ENCODE measurements around the gene PIGC.

Gene PIGC

DNA sequence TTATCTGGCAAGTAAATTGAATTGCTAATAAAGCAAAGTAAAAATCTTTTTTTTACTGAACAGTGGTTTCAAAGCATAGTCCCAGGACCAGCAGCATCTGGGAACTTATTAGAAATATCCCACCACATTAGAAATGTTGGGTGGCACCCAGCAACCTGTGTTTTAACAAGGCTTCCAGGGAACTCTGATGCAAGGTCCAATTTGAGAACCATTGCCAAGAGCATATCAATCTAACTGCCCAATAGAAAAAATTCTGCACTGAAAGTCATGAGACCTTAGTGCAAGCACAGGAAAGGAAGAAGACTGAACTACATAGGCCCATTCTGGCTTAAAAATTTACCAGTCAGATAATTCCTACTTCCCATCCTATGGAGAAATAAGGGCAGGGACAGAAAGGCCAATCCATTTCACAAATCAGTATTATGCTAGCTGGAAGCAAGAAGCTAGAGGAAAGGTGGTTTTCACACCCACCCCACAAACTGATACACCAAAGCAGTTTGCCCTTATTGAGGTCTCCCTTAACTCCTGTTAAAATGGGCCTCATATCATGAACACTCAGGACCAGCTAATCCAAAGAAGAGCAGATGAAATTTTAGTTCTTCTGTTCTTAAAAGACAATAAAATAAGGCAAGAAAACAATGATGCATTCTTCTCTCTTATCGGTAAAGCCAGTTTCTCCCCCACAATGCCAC is 40.8 kb downstream of the PIGC start:
- TF ChIP-seq LEF1 (IDR thresholded peaks at IDR 0.05; ENCODE audit: borderline replicate concordance) (no peak), L3MBTL2 (conservative IDR thresholded peaks at IDR 0.05) (no peak), CTBP1 (IDR thresholded peaks at IDR 0.05; ENCODE audit: borderline replicate concordance) (no peak), FOXK2 (IDR thresholded peaks at IDR 0.05) (no peak), ELF4 (IDR thresholded peaks at IDR 0.05) (no peak), SP1 (IDR thresholded peaks at IDR 0.05) (no peak), NFRKB (IDR thresholded peaks at IDR 0.05) (no peak), TARDBP (IDR thresholded peaks at IDR 0.05) (no peak), FOXA1 (IDR thresholded peaks at IDR 0.05) (no peak), HDGF (IDR thresholded peaks at IDR 0.05; ENCODE audit: borderline replicate concordance) (no peak), SUZ12 (IDR thresholded peaks at IDR 0.05) (no peak), FOXM1 (IDR thresholded peaks at IDR 0.05; ENCODE audit: borderline replicate concordance) (no peak), ZNF384 (IDR thresholded peaks at IDR 0.05) (no peak), BHLHE40 (IDR thresholded peaks at IDR 0.05; ENCODE audit: borderline replicate concordance) (no peak), ARNT (IDR thresholded peaks at IDR 0.05) (no peak)
- TF ChIP-seq, protein P1, sequence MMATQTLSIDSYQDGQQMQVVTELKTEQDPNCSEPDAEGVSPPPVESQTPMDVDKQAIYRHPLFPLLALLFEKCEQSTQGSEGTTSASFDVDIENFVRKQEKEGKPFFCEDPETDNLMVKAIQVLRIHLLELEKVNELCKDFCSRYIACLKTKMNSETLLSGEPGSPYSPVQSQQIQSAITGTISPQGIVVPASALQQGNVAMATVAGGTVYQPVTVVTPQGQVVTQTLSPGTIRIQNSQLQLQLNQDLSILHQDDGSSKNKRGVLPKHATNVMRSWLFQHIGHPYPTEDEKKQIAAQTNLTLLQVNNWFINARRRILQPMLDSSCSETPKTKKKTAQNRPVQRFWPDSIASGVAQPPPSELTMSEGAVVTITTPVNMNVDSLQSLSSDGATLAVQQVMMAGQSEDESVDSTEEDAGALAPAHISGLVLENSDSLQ (IDR thresholded peaks at IDR 0.05) = no peak
- DNase-seq (ENCODE audit: extremely low spot score) = no peak
- POLR2A ChIA-PET = no interaction called here
- CTCF ChIA-PET = interaction anchor here (0.6 kb wide), 1 partner anchor 24 kb away, joined by 4 read pairs; no protein-coding TSS in a partner anchor

DNA sequence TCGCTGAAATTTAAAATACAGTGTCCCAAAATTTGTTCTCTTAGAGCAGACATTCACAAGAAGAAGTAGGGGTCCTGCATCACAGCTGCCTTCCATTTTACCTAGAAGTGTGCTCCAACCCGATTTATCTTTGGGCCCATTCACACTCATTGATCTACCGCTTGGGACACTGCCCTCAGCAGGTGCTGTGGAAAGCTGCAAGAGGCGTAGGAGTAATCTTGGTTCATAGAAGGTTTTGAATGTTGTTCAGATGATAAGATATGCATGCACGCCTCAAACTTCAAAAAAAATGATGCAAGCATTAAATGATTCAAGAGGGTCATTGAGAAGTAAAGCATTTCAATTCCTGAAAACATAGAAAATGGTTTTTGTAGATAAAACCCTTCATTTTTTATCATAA is 42.0 kb downstream of the PIGC start:
- peak; percentile 11 for DNase-seq (ENCODE audit: extremely low spot score)
- ChIA-PET CTCF (no interaction called here), POLR2A (no interaction called here)
- TF ChIP-seq ARNT (IDR thresholded peaks at IDR 0.05) (no peak), FOXM1 (IDR thresholded peaks at IDR 0.05; ENCODE audit: borderline replicate concordance) (no peak), HDGF (IDR thresholded peaks at IDR 0.05; ENCODE audit: borderline replicate concordance) (no peak), ELF4 (IDR thresholded peaks at IDR 0.05) (no peak), CTBP1 (IDR thresholded peaks at IDR 0.05; ENCODE audit: borderline replicate concordance) (no peak), BHLHE40 (IDR thresholded peaks at IDR 0.05; ENCODE audit: borderline replicate concordance) (no peak), FOXK2 (IDR thresholded peaks at IDR 0.05) (no peak), LEF1 (IDR thresholded peaks at IDR 0.05; ENCODE audit: borderline replicate concordance) (no peak), TARDBP (IDR thresholded peaks at IDR 0.05) (no peak)
- TF ChIP-seq, protein P1 (IDR thresholded peaks at IDR 0.05) = no peak

DNA sequence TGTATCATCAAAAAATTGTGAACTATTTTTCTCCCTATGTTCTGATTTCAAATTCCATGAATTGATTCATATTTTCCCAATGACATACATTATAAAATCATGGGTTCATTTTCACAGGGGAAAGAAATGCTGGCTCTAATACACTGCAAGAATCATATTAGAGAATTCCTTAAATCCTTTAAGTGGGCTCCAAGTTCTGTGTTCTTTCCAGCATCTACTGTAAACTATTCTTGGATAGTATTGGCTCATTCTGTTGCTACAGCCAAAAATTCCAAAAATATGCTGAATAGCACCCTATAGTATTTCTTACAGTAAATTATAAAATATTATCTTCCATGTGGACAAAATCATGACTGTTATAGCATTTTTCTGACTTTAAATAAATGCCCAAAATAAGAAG is 42.4 kb downstream of the PIGC start:
- POLR2A ChIA-PET = no interaction called here
- no peak for TF ChIP-seq FOXA1 (IDR thresholded peaks at IDR 0.05)
- TF ChIP-seq FOXK2 (IDR thresholded peaks at IDR 0.05) = no peak
- TF ChIP-seq ELF4 (IDR thresholded peaks at IDR 0.05) = no peak
- no peak for TF ChIP-seq NFRKB (IDR thresholded peaks at IDR 0.05)
- TF ChIP-seq, protein P1 (IDR thresholded peaks at IDR 0.05) = no peak
- TF ChIP-seq SP1 (IDR thresholded peaks at IDR 0.05) = no peak
- TF ChIP-seq ZNF384 (IDR thresholded peaks at IDR 0.05) = no peak
- TF ChIP-seq TARDBP (IDR thresholded peaks at IDR 0.05) = no peak
- no peak for TF ChIP-seq HDGF (IDR thresholded peaks at IDR 0.05; ENCODE audit: borderline replicate concordance)
- TF ChIP-seq L3MBTL2 (conservative IDR thresholded peaks at IDR 0.05) = no peak
- no peak for TF ChIP-seq CTBP1 (IDR thresholded peaks at IDR 0.05; ENCODE audit: borderline replicate concordance)
- TF ChIP-seq SUZ12 (IDR thresholded peaks at IDR 0.05) = no peak
- no peak for TF ChIP-seq BHLHE40 (IDR thresholded peaks at IDR 0.05; ENCODE audit: borderline replicate concordance)
- no peak for TF ChIP-seq FOXM1 (IDR thresholded peaks at IDR 0.05; ENCODE audit: borderline replicate concordance)
- TF ChIP-seq ARNT (IDR thresholded peaks at IDR 0.05) = no peak
- TF ChIP-seq LEF1 (IDR thresholded peaks at IDR 0.05; ENCODE audit: borderline replicate concordance) = no peak
- CTCF ChIA-PET = interaction anchor here (0.9 kb wide), 1 partner anchor 361 kb away, joined by 3 read pairs; no protein-coding TSS in a partner anchor
- DNase-seq (ENCODE audit: extremely low spot score) = no peak

DNA sequence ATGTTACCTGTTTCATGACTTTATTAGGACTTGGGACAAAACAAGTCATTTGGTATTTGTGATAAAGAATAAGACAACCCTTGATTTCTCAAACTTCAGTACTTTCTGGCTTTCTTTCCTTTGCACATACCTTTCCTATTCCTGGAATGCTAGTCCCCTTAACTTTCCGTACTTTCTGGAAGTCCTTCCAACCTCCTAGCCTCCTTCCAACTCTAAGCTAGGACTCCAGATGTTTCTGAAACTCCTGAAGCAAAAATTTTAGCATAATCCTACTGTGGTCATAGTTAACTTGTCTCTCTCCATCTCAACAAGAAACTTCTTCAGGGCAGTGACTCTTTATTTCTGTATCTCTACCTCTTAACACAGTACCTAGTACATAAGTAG is 43.2 kb downstream of the PIGC start:
- DNase-seq (ENCODE audit: extremely low spot score) = no peak
- TF ChIP-seq SP1 (IDR thresholded peaks at IDR 0.05) (no peak), FOXM1 (IDR thresholded peaks at IDR 0.05; ENCODE audit: borderline replicate concordance) (no peak)
- CTCF ChIA-PET = interaction anchor here (0.9 to 1.6 kb wide), 2 partner anchors 41 to 360 kb away, joined by 3 to 6 read pairs; no protein-coding TSS in a partner anchor
- POLR2A ChIA-PET = no interaction called here

DNA sequence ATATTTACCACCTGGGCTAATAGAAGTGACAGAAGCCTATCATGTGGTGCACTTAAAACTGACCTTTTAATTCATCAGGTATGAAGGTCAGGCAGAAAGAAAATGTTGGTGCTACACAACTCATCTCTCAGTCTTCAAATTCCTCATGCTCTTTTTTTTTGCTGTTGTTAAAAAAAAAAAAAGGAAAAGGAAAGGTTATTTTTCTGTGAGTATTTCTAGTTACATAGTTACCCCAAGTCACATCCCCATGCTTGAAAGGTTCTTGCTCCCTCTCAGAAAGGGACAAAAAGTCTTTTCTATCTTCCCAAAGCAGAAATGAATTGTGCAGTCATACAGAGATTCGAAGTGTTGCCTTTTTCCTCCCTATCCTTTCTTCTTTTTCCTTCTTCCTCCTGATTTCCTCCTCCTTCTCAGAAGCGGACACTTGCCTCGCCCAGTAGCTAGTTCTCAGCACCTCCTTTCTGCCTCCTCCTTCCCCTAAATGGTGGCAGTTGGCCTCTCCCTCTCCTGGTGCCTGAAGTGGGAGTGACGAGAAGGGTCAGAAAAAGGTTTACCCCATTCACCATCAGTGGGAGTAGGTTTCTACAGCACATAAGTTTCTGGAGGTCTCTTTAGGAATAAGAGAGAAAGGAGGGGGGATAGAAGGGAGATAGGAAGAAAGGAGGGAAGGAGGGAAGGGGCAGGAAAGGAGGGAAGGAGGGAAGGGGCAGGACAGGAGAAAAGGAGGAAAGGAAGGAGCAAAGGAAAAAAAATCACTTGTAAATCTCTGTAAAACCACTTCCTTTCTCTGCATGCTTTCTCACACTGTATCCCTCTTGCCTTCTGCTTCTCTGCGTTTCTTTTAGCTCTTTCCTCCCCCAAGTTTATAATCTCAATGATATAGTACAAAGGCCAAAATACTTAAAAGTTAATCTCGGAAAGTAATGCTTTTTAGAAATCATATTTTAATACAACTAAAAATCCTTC is 43.8 kb downstream of the PIGC start:
- no peak for DNase-seq (ENCODE audit: extremely low spot score)

More for the DNA sequence above, 43.8 kb downstream of the PIGC start:
- ChIA-PET POLR2A (no interaction called here), CTCF (interaction anchor here (1.0 to 1.8 kb wide), 6 partner anchors 8 to 398 kb away, joined by 3 to 6 read pairs (median 4); no protein-coding TSS in a partner anchor)
- TF ChIP-seq SUZ12 (IDR thresholded peaks at IDR 0.05) (no peak), ZNF384 (IDR thresholded peaks at IDR 0.05) (0 out of 2 replicates have a peak, but pooled peaks have one; percentile 9), ELF4 (IDR thresholded peaks at IDR 0.05) (no peak), FOXM1 (IDR thresholded peaks at IDR 0.05; ENCODE audit: borderline replicate concordance) (no peak)

Measured in HEK293T (cell line).